GM23248 (cell line): Measurements from ENCODE around the gene SUCNR1.

ENCODE experiments used
- EZH2 ChIP-seq: fragments of 200-600 bp; sonication (generic); IDR thresholded peaks from 2 replicates; pipeline ENCODE4 v1.6.1; 2018; ENCODE audit warnings: antibody characterized with exemption, mild to moderate bottlenecking; ENCODE audit not compliant: insufficient read depth, poor library complexity, severe bottlenecking
- EZH2phosphoT487 ChIP-seq: fragments of 200-600 bp; sonication (generic); IDR thresholded peaks from 2 replicates; pipeline ENCODE4 v1.6.1; 2018; ENCODE audit warnings: antibody characterized with exemption, moderate library complexity, mild to moderate bottlenecking, low read depth; ENCODE audit not compliant: insufficient read depth

- no peak for TF ChIP-seq EZH2phosphoT487
- no peak for TF ChIP-seq EZH2
Measured at GRCh38 chr3:151896246-151897012, 23.0 kb downstream of the SUCNR1 start.
